Fibroblast of skin of back (primary cell): ENCODE data around the gene ARHGDIA.

Experiments
- DNase-seq: peaks from one replicate; pipeline ENCODE4 v3.0.0-alpha.2; 2013

The ARHGDIA gene

GRCh38 chr17:81863833-81864768 lies 7.0 kb downstream of the ARHGDIA start:
- no peak for DNase-seq

GRCh38 chr17:81863123-81863675 lies 7.9 kb downstream of the ARHGDIA start:
- DNase-seq = no peak

- DNase-seq = peak; percentile 100
Measured at GRCh38 chr17:81860756-81861568, 10.2 kb downstream of the ARHGDIA start.

- DNase-seq = no peak
Measured at GRCh38 chr17:81859906-81860755, 11.0 kb downstream of the ARHGDIA start, which contains the start of gene P4HB. P4HB (minus strand) TSS chr17:81860535; CDS start chr17:81860471, 64 bp downstream.

GRCh38 chr17:81858967-81859905 lies 11.9 kb downstream of the ARHGDIA start:
- no peak for DNase-seq

GRCh38 chr17:81858170-81858966 lies 12.8 kb downstream of the ARHGDIA start:
- DNase-seq = no peak

- no peak for DNase-seq
Measured at GRCh38 chr17:81854974-81855774, 16.0 kb downstream of the ARHGDIA start.

- DNase-seq = no peak
Measured at GRCh38 chr17:81852237-81852636, 18.9 kb downstream of the ARHGDIA start.

- DNase-seq = no peak
Measured at GRCh38 chr17:81851423-81851822, 19.7 kb downstream of the ARHGDIA start.

- DNase-seq = no peak
Measured at GRCh38 chr17:81849457-81849856, 21.7 kb downstream of the ARHGDIA start.

- DNase-seq = no peak
Measured at GRCh38 chr17:81846743-81847689, 24.1 kb downstream of the ARHGDIA start.

GRCh38 chr17:81845881-81846742 lies 25.0 kb downstream of the ARHGDIA start:
- no peak for DNase-seq

- no peak for DNase-seq
Measured at GRCh38 chr17:81845361-81845760, 25.8 kb downstream of the ARHGDIA start.

GRCh38 chr17:81844887-81845286 lies 26.2 kb downstream of the ARHGDIA start:
- DNase-seq = no peak

- no peak for DNase-seq
Measured at GRCh38 chr17:81844327-81844851, 26.7 kb downstream of the ARHGDIA start.

- DNase-seq = no peak
Measured at GRCh38 chr17:81843713-81844326, 27.3 kb downstream of the ARHGDIA start.
